PC-9 (cell line): Measurements from ENCODE around the gene GTF2A2. TPM values are rescaled to one million over a fixed set of nuclear protein-coding genes. Genes with fewer than 3 reads are reported as not detected.
A peak's percentile ranks its signal among the peaks of the same experiment; 100 is the strongest.

ENCODE experiments used
- BruUV-seq: library from RNA; stranded (reverse); fragments of 400-500 nt; replicated peaks from 2 replicates; lab custom pipeline; 2021; lab: Mats Ljungman, UMichigan
- CTCF ChIA-PET: fragments of 300-600 bp; sonication (Branson Sonifier 250); formaldehyde crosslinking; loops from one replicate; lab custom pipeline; 2022; ENCODE audit warnings: antibody characterized with exemption; lab: Charles Lee
- POLR2A ChIA-PET: fragments of 300-600 bp; sonication (Branson Sonifier 250); formaldehyde crosslinking; loops from one replicate; lab custom pipeline; 2022; ENCODE audit warnings: antibody characterized with exemption; ENCODE audit not compliant: unreplicated experiment; lab: Charles Lee
- DNase-seq, 2 experiments: peaks; one replicate each; pipeline versions ENCODE4 v3.0.0 to v3.0.0-alpha.2; 2015 to 2022; ENCODE audit warnings: mixed read lengths in 1 of 2
- H2AFZ ChIP-seq: fragments of 200-600 bp; sonication (generic); 2 replicates; pipeline ENCODE4 v1.8.1; 2017; ENCODE audit warnings: antibody characterized with exemption
- H3F3A ChIP-seq: fragments of 200-600 bp; sonication (generic); 2 replicates; pipeline ENCODE4 v1.8.1; 2017; ENCODE audit warnings: antibody characterized with exemption, mild to moderate bottlenecking, low read depth; ENCODE audit not compliant: insufficient read depth
- H3K27ac ChIP-seq: fragments of 200-600 bp; sonication (generic); 2 replicates; pipeline ENCODE4 v1.6.1; 2016; ENCODE audit warnings: mixed run types
- H3K27me3 ChIP-seq: fragments of 200-600 bp; sonication (generic); 2 replicates; pipeline ENCODE4 v1.6.1; 2016; ENCODE audit warnings: low read depth, mixed run types; ENCODE audit not compliant: insufficient read depth
- H3K36me3 ChIP-seq: fragments of 200-600 bp; sonication (generic); 2 replicates; pipeline ENCODE4 v1.6.1; 2016; ENCODE audit warnings: low read depth, mixed run types
- H3K4me1 ChIP-seq: fragments of 200-600 bp; sonication (generic); replicated peaks from 2 replicates; pipeline ENCODE4 v1.6.1; 2016; ENCODE audit warnings: mixed run types; ENCODE audit not compliant: insufficient read depth
- H3K4me2 ChIP-seq: fragments of 200-600 bp; sonication (generic); 2 replicates; pipeline ENCODE4 v1.6.1; 2017; ENCODE audit warnings: mixed run types
- H3K4me3 ChIP-seq: fragments of 200-600 bp; sonication (generic); 2 replicates; pipeline ENCODE4 v1.6.1; 2016; ENCODE audit warnings: mixed run types
- H3K79me2 ChIP-seq: fragments of 200-600 bp; sonication (generic); 2 replicates; pipeline ENCODE4 v1.6.1; 2017; ENCODE audit warnings: low read depth, mixed run types
- H3K9me2 ChIP-seq: fragments of 200-600 bp; sonication (generic); 2 replicates; pipeline ENCODE4 v1.8.1; 2017; ENCODE audit warnings: mild to moderate bottlenecking; ENCODE audit not compliant: insufficient read depth
- H3K9me3 ChIP-seq: fragments of 200-600 bp; sonication (generic); 2 replicates; pipeline ENCODE4 v1.8.1; 2016; ENCODE audit warnings: low read depth; ENCODE audit not compliant: insufficient read depth
- H4K20me1 ChIP-seq: fragments of 200-600 bp; sonication (generic); 2 replicates; pipeline ENCODE4 v1.8.1; 2017; ENCODE audit not compliant: insufficient read depth
- EZH2 ChIP-seq: fragments of 200-600 bp; sonication (generic); IDR thresholded peaks from 2 replicates; pipeline ENCODE4 v1.8.0; 2017; ENCODE audit warnings: antibody characterized with exemption, low read depth
- intact Hi-C: fragments of 100-400 bp; cut with micrococcal nuclease; formaldehyde crosslinking; loops from one replicate; pipeline ENCODE4 v1.10.0; 2022; ENCODE audit not compliant: unreplicated experiment
- total RNA-seq: library from RNA; stranded (reverse); gene quantifications from 2 replicates; pipeline ENCODE4 v1.2.3, GENCODE V29; 2021
- TF ChIP-seq, protein P1 (sequence below): fragments of 200-600 bp; sonication (generic); conservative IDR thresholded peaks from 2 replicates; pipeline ENCODE4 v1.6.1; 2017; ENCODE audit warnings: mixed run types, antibody characterized with exemption, mild to moderate bottlenecking, moderate library complexity

The GTF2A2 gene
- total RNA-seq, 1 experiment from 2014 or later = 111 TPM

- BruUV-seq = no TSS peak
Measured at GRCh38 chr15:59662260-59662659, 4.9 kb upstream of the GTF2A2 start.

GRCh38 chr15:59659366-59659765, 2.1 kb upstream of the GTF2A2 start:
- Histone ChIP-seq H3K9me2 (no peaks in the 10 kb centered on the region), H4K20me1 (no peaks in the 10 kb centered on the region), H3F3A (peaks cover 15% of the 10 kb centered on the region; the same call in 1 of the 2 replicates), H3K4me2 (no peak overlapping the region), H3K27ac (no peak overlapping the region), H2AFZ (no peak overlapping the region), H3K36me3 (peaks cover 3% of the 10 kb centered on the region), H3K79me2 (peaks cover 29% of the 10 kb centered on the region), H3K27me3 (no peaks in the 10 kb centered on the region), H3K4me3 (no peak overlapping the region), H3K4me1 (peaks cover 14% of the 10 kb centered on the region), H3K9me3 (no peaks in the 10 kb centered on the region)
- ChIA-PET POLR2A (no interaction called here), CTCF (no interaction called here)
- no TSS peak for BruUV-seq
- intact Hi-C loops = no loop called here
- TF ChIP-seq, protein P1, sequence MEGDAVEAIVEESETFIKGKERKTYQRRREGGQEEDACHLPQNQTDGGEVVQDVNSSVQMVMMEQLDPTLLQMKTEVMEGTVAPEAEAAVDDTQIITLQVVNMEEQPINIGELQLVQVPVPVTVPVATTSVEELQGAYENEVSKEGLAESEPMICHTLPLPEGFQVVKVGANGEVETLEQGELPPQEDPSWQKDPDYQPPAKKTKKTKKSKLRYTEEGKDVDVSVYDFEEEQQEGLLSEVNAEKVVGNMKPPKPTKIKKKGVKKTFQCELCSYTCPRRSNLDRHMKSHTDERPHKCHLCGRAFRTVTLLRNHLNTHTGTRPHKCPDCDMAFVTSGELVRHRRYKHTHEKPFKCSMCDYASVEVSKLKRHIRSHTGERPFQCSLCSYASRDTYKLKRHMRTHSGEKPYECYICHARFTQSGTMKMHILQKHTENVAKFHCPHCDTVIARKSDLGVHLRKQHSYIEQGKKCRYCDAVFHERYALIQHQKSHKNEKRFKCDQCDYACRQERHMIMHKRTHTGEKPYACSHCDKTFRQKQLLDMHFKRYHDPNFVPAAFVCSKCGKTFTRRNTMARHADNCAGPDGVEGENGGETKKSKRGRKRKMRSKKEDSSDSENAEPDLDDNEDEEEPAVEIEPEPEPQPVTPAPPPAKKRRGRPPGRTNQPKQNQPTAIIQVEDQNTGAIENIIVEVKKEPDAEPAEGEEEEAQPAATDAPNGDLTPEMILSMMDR = no peak
- TF ChIP-seq EZH2 = no peak
- DNase-seq = no peak

More at GRCh38 chr15:59662260-59662659, 4.9 kb upstream of the GTF2A2 start:
- H3K27me3 ChIP-seq = no peaks in the 10 kb centered on the region
- H3K27ac ChIP-seq = no peak overlapping the region
- H4K20me1 ChIP-seq = no peaks in the 10 kb centered on the region
- intact Hi-C loops = no loop called here
- no peaks in the 10 kb centered on the region for H3K9me3 ChIP-seq
- DNase-seq = no peak
- H3K36me3 ChIP-seq = peaks cover 3% of the 10 kb centered on the region
- POLR2A ChIA-PET = interaction anchor here (0.5 kb wide), 1 partner anchor 1321 kb away, joined by 6 read pairs; no protein-coding TSS in a partner anchor
- H3K4me2 ChIP-seq = no peak overlapping the region
- H3K4me1 ChIP-seq = no peaks in the 10 kb centered on the region
- peaks cover under 1% of the 10 kb centered on the region; the same call in 1 of the 2 replicates for H3K79me2 ChIP-seq
- H3K9me2 ChIP-seq = no peaks in the 10 kb centered on the region
- CTCF ChIA-PET = no interaction called here
- no peak overlapping the region for H2AFZ ChIP-seq
- peaks cover 15% of the 10 kb centered on the region; the same call in 1 of the 2 replicates for H3F3A ChIP-seq
- H3K4me3 ChIP-seq = no peak overlapping the region
- no peak for TF ChIP-seq EZH2
- TF ChIP-seq, protein P1 = no peak

DNA sequence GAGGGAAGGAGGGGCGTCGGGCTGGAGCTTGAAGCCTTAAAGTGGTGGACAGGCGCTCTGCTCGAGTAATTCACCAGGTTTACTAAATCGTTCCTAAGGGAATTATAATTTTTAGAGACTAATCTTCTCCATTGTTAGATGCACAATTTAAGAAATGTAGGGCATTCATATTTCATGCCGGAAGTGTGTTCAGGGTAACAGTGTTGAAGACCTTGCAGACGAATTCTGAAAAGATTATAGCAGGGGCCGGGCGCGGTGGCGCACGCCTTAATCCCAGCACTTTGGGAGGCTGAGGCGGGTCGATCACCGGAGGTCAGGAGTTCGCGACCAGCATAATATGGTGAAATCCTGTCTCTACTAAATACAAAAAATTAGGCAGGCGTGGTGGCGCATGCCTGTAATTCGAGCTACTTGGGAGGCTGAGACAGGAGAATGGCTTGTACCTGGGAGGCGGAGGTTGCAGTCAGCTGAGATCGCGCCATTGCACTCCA, 365 bp upstream of the GTF2A2 start:
- H3K4me3 ChIP-seq = peak overlapping the region; percentile 96; the same call in 1 of the 2 replicates
- POLR2A ChIA-PET = interaction anchor here (0.6 to 0.7 kb wide), 3 partner anchors 9 to 1260 kb away, joined by 3 to 8 read pairs (median 6); no protein-coding TSS in a partner anchor
- H3K4me1 ChIP-seq = peaks cover 14% of the 10 kb centered on the region
- TF ChIP-seq EZH2 = no peak
- TF ChIP-seq, protein P1 = no peak
- no peak overlapping the region for H2AFZ ChIP-seq
- peaks cover 41% of the 10 kb centered on the region for H3K79me2 ChIP-seq
- intact Hi-C loops = no loop called here
- H3K9me2 ChIP-seq = no peaks in the 10 kb centered on the region
- no peaks in the 10 kb centered on the region for H3K9me3 ChIP-seq
- no peaks in the 10 kb centered on the region for H4K20me1 ChIP-seq
- H3K27me3 ChIP-seq = no peaks in the 10 kb centered on the region
- peaks cover under 1% of the 10 kb centered on the region; the same call in 1 of the 2 replicates for H3K36me3 ChIP-seq
- DNase-seq = no peak
- H3K4me2 ChIP-seq = peak overlapping the region; percentile 67
- peaks cover 15% of the 10 kb centered on the region; the same call in 1 of the 2 replicates for H3F3A ChIP-seq
- no TSS peak for BruUV-seq
- no peak overlapping the region for H3K27ac ChIP-seq
- CTCF ChIA-PET = interaction anchor here (0.6 kb wide), 1 partner anchor 1080 kb away, joined by 3 read pairs; no protein-coding TSS in a partner anchor
